Muscle layer of duodenum (tissue), 2 donors: ENCODE data around the gene LHPP.

Experiments
- H3K27ac ChIP-seq: one replicate; pipeline ENCODE4 v1.7.0; 2013; ENCODE audit warnings: mild to moderate bottlenecking, low read length
- H3K27me3 ChIP-seq: one replicate; pipeline ENCODE4 v1.7.0; 2013; ENCODE audit warnings: low read depth, mild to moderate bottlenecking, control low read depth, low read length
- H3K36me3 ChIP-seq, 2 donors: one replicate each; pipeline ENCODE4 v1.7.0; 2013; ENCODE audit warnings: low read length in 2 of 2, control low read depth in 1 of 2, mild to moderate bottlenecking in 1 of 2; ENCODE audit not compliant: insufficient read depth in 2 of 2, control insufficient read depth in 1 of 2
- H3K4me1 ChIP-seq, 2 donors: one replicate each; pipeline ENCODE4 v1.7.0; 2013; ENCODE audit warnings: low read length in 2 of 2, mild to moderate bottlenecking in 2 of 2, control low read depth in 1 of 2, moderate library complexity in 1 of 2; ENCODE audit not compliant: insufficient read depth in 2 of 2, control insufficient read depth in 1 of 2
- H3K4me3 ChIP-seq, 2 donors: one replicate each; pipeline ENCODE4 v1.7.0; 2013; ENCODE audit warnings: low read length in 2 of 2, low read depth in 1 of 2, mild to moderate bottlenecking in 1 of 2
- H3K9me3 ChIP-seq, 2 donors: one replicate each; pipeline ENCODE4 v1.7.0; 2013; ENCODE audit warnings: low read length in 2 of 2, control low read depth in 1 of 2, mild to moderate bottlenecking in 1 of 2; ENCODE audit not compliant: control insufficient read depth in 1 of 2
- donor health status: healthy.

LHPP gene

GRCh38 chr10:124492266-124492665 lies 30.6 kb downstream of the LHPP start:
- Histone ChIP-seq H3K4me3 (no peak overlapping the region), H3K27me3 (no peaks in the 10 kb centered on the region), H3K36me3 (peaks cover 0 to 6% of the 10 kb centered on the region in 2 donors), H3K9me3 (no peaks in the 10 kb centered on the region), H3K4me1 (no peaks in the 10 kb centered on the region), H3K27ac (no peak overlapping the region)

GRCh38 chr10:124493214-124493882 lies 31.7 kb downstream of the LHPP start:
- H3K36me3 ChIP-seq = peaks cover 0 to 6% of the 10 kb centered on the region in 2 donors
- no peaks in the 10 kb centered on the region for H3K4me1 ChIP-seq
- H3K9me3 ChIP-seq = no peaks in the 10 kb centered on the region
- H3K27me3 ChIP-seq = no peaks in the 10 kb centered on the region
- H3K4me3 ChIP-seq = no peak overlapping the region
- no peak overlapping the region for H3K27ac ChIP-seq

GRCh38 chr10:124494046-124494807 lies 32.6 kb downstream of the LHPP start:
- H3K27me3 ChIP-seq = no peaks in the 10 kb centered on the region
- peaks cover 0 to 6% of the 10 kb centered on the region in 2 donors for H3K36me3 ChIP-seq
- H3K9me3 ChIP-seq = no peaks in the 10 kb centered on the region
- no peaks in the 10 kb centered on the region for H3K4me1 ChIP-seq
- no peak overlapping the region for H3K27ac ChIP-seq
- no peak overlapping the region for H3K4me3 ChIP-seq

GRCh38 chr10:124495162-124495561 lies 33.5 kb downstream of the LHPP start:
- Histone ChIP-seq H3K4me1 (no peaks in the 10 kb centered on the region), H3K27ac (no peak overlapping the region), H3K4me3 (no peak overlapping the region)

GRCh38 chr10:124495725-124496124 lies 34.1 kb downstream of the LHPP start:
- H3K9me3 ChIP-seq = peaks cover under 1 to 3% of the 10 kb centered on the region in 2 donors
- peaks cover 0 to 7% of the 10 kb centered on the region in 2 donors for H3K36me3 ChIP-seq
- H3K4me1 ChIP-seq = no peaks in the 10 kb centered on the region
- H3K4me3 ChIP-seq = no peak overlapping the region
- no peaks in the 10 kb centered on the region for H3K27me3 ChIP-seq
- no peak overlapping the region for H3K27ac ChIP-seq

More at GRCh38 chr10:124495162-124495561, 33.5 kb downstream of the LHPP start:
- H3K27me3 ChIP-seq = no peaks in the 10 kb centered on the region
- no peaks in the 10 kb centered on the region for H3K9me3 ChIP-seq
- peaks cover 0 to 6% of the 10 kb centered on the region in 2 donors for H3K36me3 ChIP-seq

- H3K27me3 ChIP-seq = no peaks in the 10 kb centered on the region
Observed at GRCh38 chr10:124496150-124496549, 34.5 kb downstream of the LHPP start.

GRCh38 chr10:124496620-124497019 lies 35.0 kb downstream of the LHPP start:
- Histone ChIP-seq H3K27ac (no peak overlapping the region), H3K36me3 (peaks cover 0 to 11% of the 10 kb centered on the region in 2 donors), H3K27me3 (no peaks in the 10 kb centered on the region), H3K9me3 (peaks cover 5% of the 10 kb centered on the region in 2 donors), H3K4me1 (no peaks in the 10 kb centered on the region), H3K4me3 (no peak overlapping the region)

More at GRCh38 chr10:124496150-124496549, 34.5 kb downstream of the LHPP start:
- H3K4me3 ChIP-seq = no peak overlapping the region
- H3K9me3 ChIP-seq = peaks cover 5% of the 10 kb centered on the region in 2 donors
- H3K36me3 ChIP-seq = peaks cover 0 to 11% of the 10 kb centered on the region in 2 donors
- H3K4me1 ChIP-seq = no peaks in the 10 kb centered on the region
- H3K27ac ChIP-seq = no peak overlapping the region

- no peaks in the 10 kb centered on the region for H3K4me1 ChIP-seq
Observed at GRCh38 chr10:124497196-124497881, 35.7 kb downstream of the LHPP start.

GRCh38 chr10:124498056-124498455 lies 36.4 kb downstream of the LHPP start:
- Histone ChIP-seq H3K4me3 (no peak overlapping the region), H3K27ac (no peak overlapping the region), H3K27me3 (no peaks in the 10 kb centered on the region), H3K36me3 (peaks cover 0 to 11% of the 10 kb centered on the region in 2 donors), H3K4me1 (no peaks in the 10 kb centered on the region), H3K9me3 (peaks cover 5% of the 10 kb centered on the region in 2 donors)

More at GRCh38 chr10:124497196-124497881, 35.7 kb downstream of the LHPP start:
- H3K4me3 ChIP-seq = no peak overlapping the region
- peaks cover 0 to 11% of the 10 kb centered on the region in 2 donors for H3K36me3 ChIP-seq
- H3K27me3 ChIP-seq = no peaks in the 10 kb centered on the region
- peaks cover 5% of the 10 kb centered on the region in 2 donors for H3K9me3 ChIP-seq
- H3K27ac ChIP-seq = no peak overlapping the region

- no peaks in the 10 kb centered on the region for H3K4me1 ChIP-seq
- H3K27ac ChIP-seq = no peak overlapping the region
- H3K9me3 ChIP-seq = peaks cover 5% of the 10 kb centered on the region in 2 donors
- H3K4me3 ChIP-seq = no peak overlapping the region
- H3K36me3 ChIP-seq = peaks cover 0 to 11% of the 10 kb centered on the region in 2 donors
- H3K27me3 ChIP-seq = no peaks in the 10 kb centered on the region
Observed at GRCh38 chr10:124500757-124501156, 39.1 kb downstream of the LHPP start.

- Histone ChIP-seq H3K4me3 (no peak overlapping the region), H3K27me3 (no peaks in the 10 kb centered on the region), H3K4me1 (no peaks in the 10 kb centered on the region), H3K9me3 (peaks cover 5% of the 10 kb centered on the region in 2 donors), H3K27ac (no peak overlapping the region), H3K36me3 (peaks cover 0 to 10% of the 10 kb centered on the region in 2 donors)
Observed at GRCh38 chr10:124504711-124505110, 43.1 kb downstream of the LHPP start.
